ENCODE measurements around the gene DOCK7.
"Not testable (repeated sequence)": the region's sequence is repeated elsewhere in the genome, so short reads cannot be mapped to it uniquely, and the experiment has no call there.

DOCK7 gene

GRCh38 chr1:62612770-62613169, 75.4 kb downstream of the DOCK7 start:
- DNase-seq (ENCODE audit: low spot score), result no peak

GRCh38 chr1:62610588-62610987, 77.6 kb downstream of the DOCK7 start:
- DNase-seq (ENCODE audit: low spot score), result not testable (repeated sequence)

GRCh38 chr1:62608905-62609304, 79.3 kb downstream of the DOCK7 start:
- no peak for DNase-seq (ENCODE audit: low spot score)

- no peak for DNase-seq (ENCODE audit: low spot score)
Measured at GRCh38 chr1:62601457-62601856, 86.7 kb downstream of the DOCK7 start.

- DNase-seq (ENCODE audit: low spot score), result no peak
Measured at GRCh38 chr1:62599044-62599443, 89.1 kb downstream of the DOCK7 start.

- no peak for DNase-seq (ENCODE audit: low spot score)
Measured at GRCh38 chr1:62597281-62597680, 90.9 kb downstream of the DOCK7 start, which contains the start of gene ANGPTL3. ANGPTL3 (plus strand) TSS chr1:62597520; CDS start chr1:62597567, 47 bp downstream.

GRCh38 chr1:62595647-62596046, 92.5 kb downstream of the DOCK7 start:
- DNase-seq (ENCODE audit: low spot score), result no peak

- DNase-seq (ENCODE audit: low spot score), result no peak
Measured at GRCh38 chr1:62593825-62594394, 94.3 kb downstream of the DOCK7 start.

- DNase-seq (ENCODE audit: low spot score), result no peak
Measured at GRCh38 chr1:62590970-62591368, 97.2 kb downstream of the DOCK7 start.

- no peak for DNase-seq (ENCODE audit: low spot score)
Measured at GRCh38 chr1:62590255-62590969, 97.8 kb downstream of the DOCK7 start.

GRCh38 chr1:62589321-62589720, 98.9 kb downstream of the DOCK7 start:
- no peak for DNase-seq (ENCODE audit: low spot score)

- no peak for DNase-seq (ENCODE audit: low spot score)
Measured at GRCh38 chr1:62588000-62588399, 100.2 kb downstream of the DOCK7 start.

GRCh38 chr1:62585469-62586155, 102.6 kb downstream of the DOCK7 start:
- DNase-seq (ENCODE audit: low spot score), result no peak

- no peak for DNase-seq (ENCODE audit: low spot score)
Measured at GRCh38 chr1:62573675-62574074, 114.5 kb downstream of the DOCK7 start.

GRCh38 chr1:62572476-62572875, 115.7 kb downstream of the DOCK7 start:
- DNase-seq (ENCODE audit: low spot score), result no peak

- DNase-seq (ENCODE audit: low spot score), result not testable (repeated sequence)
Measured at GRCh38 chr1:62571517-62571916, 116.7 kb downstream of the DOCK7 start.

- DNase-seq (ENCODE audit: low spot score), result not testable (repeated sequence)
Measured at GRCh38 chr1:62567926-62568325, 120.3 kb downstream of the DOCK7 start.

GRCh38 chr1:62567182-62567581, 121.0 kb downstream of the DOCK7 start:
- DNase-seq (ENCODE audit: low spot score), result not testable (repeated sequence)

- no peak for DNase-seq (ENCODE audit: low spot score)
Measured at GRCh38 chr1:62561306-62561705, 126.9 kb downstream of the DOCK7 start.

- DNase-seq (ENCODE audit: low spot score), result no peak
Measured at GRCh38 chr1:62544570-62544969, 143.6 kb downstream of the DOCK7 start.

GRCh38 chr1:62541048-62541447, 147.1 kb downstream of the DOCK7 start:
- DNase-seq (ENCODE audit: low spot score), result no peak

GRCh38 chr1:62539028-62539447, 149.1 kb downstream of the DOCK7 start:
- DNase-seq (ENCODE audit: low spot score), result no peak

GRCh38 chr1:62536865-62537264, 151.3 kb downstream of the DOCK7 start:
- DNase-seq (ENCODE audit: low spot score), result no peak

Measured in putamen (tissue), 1 donor.